Measurements from ENCODE around the gene GSK3B. TPM values are rescaled to one million over a fixed set of nuclear protein-coding genes. Genes with fewer than 3 reads are reported as not detected.

The GSK3B gene
- total and polyA plus RNA-seq, 2 donors (not counting 1 experiment from before 2014, with no cell fraction given) = 12.3 to 33.3 TPM

DNA sequence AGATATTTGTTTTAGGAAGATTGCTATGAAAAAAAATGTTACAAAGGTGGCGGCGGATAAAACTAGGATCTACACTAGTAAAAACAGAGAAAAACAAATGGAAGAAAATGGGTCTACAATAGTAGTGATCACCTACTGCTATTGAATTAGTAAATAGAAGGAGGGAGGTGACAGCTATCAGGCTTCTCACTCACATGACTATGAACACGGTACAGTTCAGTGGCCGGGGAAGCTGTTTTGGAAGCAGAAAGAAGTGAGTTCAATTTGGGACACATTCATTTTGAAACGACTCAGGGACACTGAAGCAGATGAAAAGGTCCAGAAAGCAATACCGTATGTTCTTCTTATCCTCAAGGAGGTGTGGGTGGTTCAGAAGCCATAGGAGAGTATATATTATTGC lies 138.3 kb downstream of the GSK3B start:
- Histone ChIP-seq H4K20me1 (ENCODE audit: control insufficient read depth, insufficient read depth, low read length, poor library complexity, severe bottlenecking) (peaks cover 31% of the 10 kb centered on the region), H3K79me2 (ENCODE audit: control insufficient read depth, insufficient read depth, low read length) (peaks cover 31% of the 10 kb centered on the region), H3K27me3 (replicated peaks in 1 of 4; ENCODE audit: control extremely low read depth in 1 of 4, control insufficient read depth in 3 of 4, insufficient read depth in 4 of 4, low read length in 3 of 4) (no peaks in the 10 kb centered on the region), H3K9ac (ENCODE audit: low read length) (no peak overlapping the region), H3K27ac (ENCODE audit: low read length in 2 of 2) (no peak overlapping the region), H3K4me2 (replicated peaks; ENCODE audit: low read depth, low read length, poor library complexity, severe bottlenecking) (no peak overlapping the region), H3K9me3 (ENCODE audit: control extremely low read depth in 1 of 3, control insufficient read depth in 2 of 3, insufficient read depth in 1 of 3, low read length in 2 of 3) (peaks cover 0 to 3% (median 0%) of the 10 kb centered on the region in 3 donors), H3K36me3 (replicated peaks in 1 of 2; ENCODE audit: control extremely low read depth in 1 of 2, control insufficient read depth in 1 of 2, extremely low read depth in 1 of 2, insufficient read depth in 2 of 2, low read length in 1 of 2) (peaks cover 0 to 1% of the 10 kb centered on the region in 2 experiments), H3K4me3 (ENCODE audit: control extremely low read depth in 1 of 5, extremely low read depth in 1 of 5, insufficient read depth in 1 of 5, low read depth in 2 of 5, low read length in 4 of 5) (no peak overlapping the region), H2AFZ (ENCODE audit: insufficient read depth, low read depth, low read length, poor library complexity, severe bottlenecking) (no peak overlapping the region), H3K4me1 (ENCODE audit: control insufficient read depth in 2 of 2, insufficient read depth in 2 of 2, low read length in 2 of 2) (no peaks in the 10 kb centered on the region)
- ATAC-seq (ENCODE audit: low read depth) = no peak
- Mint-ChIP-seq H3K4me3 (no peak overlapping the region), H3K27ac (no peak overlapping the region), H3K4me1 (peaks cover 13% of the 10 kb centered on the region), H3K9me3 (ENCODE audit: insufficient read depth) (peaks cover 2% of the 10 kb centered on the region), H3K27me3 (no peaks in the 10 kb centered on the region)
- DNase-seq = no peak
- TF ChIP-seq, protein P1, sequence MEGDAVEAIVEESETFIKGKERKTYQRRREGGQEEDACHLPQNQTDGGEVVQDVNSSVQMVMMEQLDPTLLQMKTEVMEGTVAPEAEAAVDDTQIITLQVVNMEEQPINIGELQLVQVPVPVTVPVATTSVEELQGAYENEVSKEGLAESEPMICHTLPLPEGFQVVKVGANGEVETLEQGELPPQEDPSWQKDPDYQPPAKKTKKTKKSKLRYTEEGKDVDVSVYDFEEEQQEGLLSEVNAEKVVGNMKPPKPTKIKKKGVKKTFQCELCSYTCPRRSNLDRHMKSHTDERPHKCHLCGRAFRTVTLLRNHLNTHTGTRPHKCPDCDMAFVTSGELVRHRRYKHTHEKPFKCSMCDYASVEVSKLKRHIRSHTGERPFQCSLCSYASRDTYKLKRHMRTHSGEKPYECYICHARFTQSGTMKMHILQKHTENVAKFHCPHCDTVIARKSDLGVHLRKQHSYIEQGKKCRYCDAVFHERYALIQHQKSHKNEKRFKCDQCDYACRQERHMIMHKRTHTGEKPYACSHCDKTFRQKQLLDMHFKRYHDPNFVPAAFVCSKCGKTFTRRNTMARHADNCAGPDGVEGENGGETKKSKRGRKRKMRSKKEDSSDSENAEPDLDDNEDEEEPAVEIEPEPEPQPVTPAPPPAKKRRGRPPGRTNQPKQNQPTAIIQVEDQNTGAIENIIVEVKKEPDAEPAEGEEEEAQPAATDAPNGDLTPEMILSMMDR (IDR thresholded peaks at IDR 0.05) = no peak
- no peak for TF ChIP-seq EZH2 (IDR thresholded peaks at IDR 0.05; ENCODE audit: borderline replicate concordance, insufficient read depth, low read depth, low read length, poor library complexity, severe bottlenecking)
- CTCF ChIA-PET = no interaction called here
- no CpG with 5 or more reads among the region's 6 CpGs for WGBS (ENCODE audit: insufficient coverage)
- intact Hi-C loops (cut with micrococcal nuclease) = no loop called here
- POLR2A ChIA-PET = no interaction called here

DNA sequence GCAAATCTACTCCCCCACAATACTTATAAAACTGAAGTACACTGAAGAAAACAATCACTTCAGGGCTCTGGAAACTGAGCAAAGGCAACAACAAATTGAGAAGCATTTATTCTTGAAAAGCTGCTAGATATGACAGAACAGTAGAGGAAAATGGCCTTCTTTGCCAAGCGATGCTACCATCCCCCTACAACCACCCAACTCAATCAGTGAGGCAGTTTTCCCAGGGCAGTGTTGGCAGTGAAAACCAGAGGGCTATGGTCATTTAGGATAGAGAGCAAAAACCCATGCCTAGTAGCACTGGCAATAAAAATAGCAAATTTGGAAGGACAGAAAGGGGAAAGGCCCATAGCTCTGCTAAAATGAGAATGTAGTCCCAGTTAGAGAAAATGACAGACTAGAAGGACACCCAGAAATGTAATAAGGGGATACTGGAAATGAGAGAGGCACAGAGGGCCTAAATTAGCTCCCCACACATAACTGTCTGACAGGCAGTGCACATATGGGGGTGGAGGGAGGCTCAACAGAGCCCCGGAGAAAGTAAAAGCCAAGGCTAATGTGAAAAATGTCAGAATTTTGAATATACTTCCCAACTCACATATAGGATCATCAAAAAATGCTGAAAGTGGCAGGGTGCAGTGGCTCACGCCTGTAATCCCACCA lies 143.5 kb downstream of the GSK3B start:
- TF ChIP-seq EZH2 (IDR thresholded peaks at IDR 0.05; ENCODE audit: borderline replicate concordance, insufficient read depth, low read depth, low read length, poor library complexity, severe bottlenecking) = no peak
- TF ChIP-seq, protein P1 (IDR thresholded peaks at IDR 0.05) = no peak
- no peak overlapping the region for H3K4me2 ChIP-seq (replicated peaks; ENCODE audit: low read depth, low read length, poor library complexity, severe bottlenecking)
- no peaks in the 10 kb centered on the region for H3K36me3 ChIP-seq (replicated peaks in 1 of 2; ENCODE audit: control extremely low read depth in 1 of 2, control insufficient read depth in 1 of 2, extremely low read depth in 1 of 2, insufficient read depth in 2 of 2, low read length in 1 of 2)
- H3K4me3 ChIP-seq (ENCODE audit: control extremely low read depth in 1 of 5, extremely low read depth in 1 of 5, insufficient read depth in 1 of 5, low read depth in 2 of 5, low read length in 4 of 5) = no peak overlapping the region
- intact Hi-C loops (cut with micrococcal nuclease) = no loop called here
- Mint-ChIP-seq H3K27ac (no peak overlapping the region), H3K27me3 (no peaks in the 10 kb centered on the region), H3K4me3 (no peak overlapping the region), H3K9me3 (ENCODE audit: insufficient read depth) (no peaks in the 10 kb centered on the region), H3K4me1 (peaks cover 5% of the 10 kb centered on the region)
- peaks cover 29% of the 10 kb centered on the region for H3K79me2 ChIP-seq (ENCODE audit: control insufficient read depth, insufficient read depth, low read length)
- no peaks in the 10 kb centered on the region for H3K27me3 ChIP-seq (replicated peaks in 1 of 4; ENCODE audit: control extremely low read depth in 1 of 4, control insufficient read depth in 3 of 4, insufficient read depth in 4 of 4, low read length in 3 of 4)
- POLR2A ChIA-PET = no interaction called here
- H2AFZ ChIP-seq (ENCODE audit: insufficient read depth, low read depth, low read length, poor library complexity, severe bottlenecking) = no peak overlapping the region
- no peaks in the 10 kb centered on the region for H3K9me3 ChIP-seq (ENCODE audit: control extremely low read depth in 1 of 3, control insufficient read depth in 2 of 3, insufficient read depth in 1 of 3, low read length in 2 of 3)
- H4K20me1 ChIP-seq (ENCODE audit: control insufficient read depth, insufficient read depth, low read length, poor library complexity, severe bottlenecking) = peaks cover 8% of the 10 kb centered on the region
- no peak overlapping the region for H3K9ac ChIP-seq (ENCODE audit: low read length)
- no peak for DNase-seq
- no peak overlapping the region for H3K27ac ChIP-seq (ENCODE audit: low read length in 2 of 2)
- WGBS (ENCODE audit: insufficient coverage) = 100% methylated on average over 1 of the region's 3 CpGs
- no peaks in the 10 kb centered on the region for H3K4me1 ChIP-seq (ENCODE audit: control insufficient read depth in 2 of 2, insufficient read depth in 2 of 2, low read length in 2 of 2)
- no peak for ATAC-seq (ENCODE audit: low read depth)
- CTCF ChIA-PET = no interaction called here

All from B cell (primary cell).